Measurements from ENCODE around the gene TTC3. TPM values are rescaled to one million over a fixed set of nuclear protein-coding genes. Genes with fewer than 3 reads are reported as not detected.

The TTC3 gene
- total RNA-seq, 2 donors from 2014 or later = 169 to 201 TPM

GRCh38 chr21:37226041-37226920, 153.2 kb downstream of the TTC3 start:
- Histone ChIP-seq H3K4me1 (replicated peaks) (no peaks in the 10 kb centered on the region), H3K9me3 (no peaks in the 10 kb centered on the region), H3K36me3 (peaks cover 20% of the 10 kb centered on the region in 2 donors), H3K4me3 (no peak overlapping the region), H3K27me3 (replicated peaks; ENCODE audit: insufficient read depth) (no peaks in the 10 kb centered on the region), H3K27ac (no peak overlapping the region)
- TF ChIP-seq POLR2AphosphoS5 (IDR thresholded peaks at IDR 0.05) (no peak), CTCF (IDR thresholded peaks at IDR 0.05) (no peak), POLR2A (IDR thresholded peaks at IDR 0.05) (no peak)
- WGBS = 91% methylated on average over 18 of the region's 18 CpGs
- intact Hi-C loops (cut with DNase I) = no loop called here
- DNase-seq (ENCODE audit: low spot score) = no peak

DNA sequence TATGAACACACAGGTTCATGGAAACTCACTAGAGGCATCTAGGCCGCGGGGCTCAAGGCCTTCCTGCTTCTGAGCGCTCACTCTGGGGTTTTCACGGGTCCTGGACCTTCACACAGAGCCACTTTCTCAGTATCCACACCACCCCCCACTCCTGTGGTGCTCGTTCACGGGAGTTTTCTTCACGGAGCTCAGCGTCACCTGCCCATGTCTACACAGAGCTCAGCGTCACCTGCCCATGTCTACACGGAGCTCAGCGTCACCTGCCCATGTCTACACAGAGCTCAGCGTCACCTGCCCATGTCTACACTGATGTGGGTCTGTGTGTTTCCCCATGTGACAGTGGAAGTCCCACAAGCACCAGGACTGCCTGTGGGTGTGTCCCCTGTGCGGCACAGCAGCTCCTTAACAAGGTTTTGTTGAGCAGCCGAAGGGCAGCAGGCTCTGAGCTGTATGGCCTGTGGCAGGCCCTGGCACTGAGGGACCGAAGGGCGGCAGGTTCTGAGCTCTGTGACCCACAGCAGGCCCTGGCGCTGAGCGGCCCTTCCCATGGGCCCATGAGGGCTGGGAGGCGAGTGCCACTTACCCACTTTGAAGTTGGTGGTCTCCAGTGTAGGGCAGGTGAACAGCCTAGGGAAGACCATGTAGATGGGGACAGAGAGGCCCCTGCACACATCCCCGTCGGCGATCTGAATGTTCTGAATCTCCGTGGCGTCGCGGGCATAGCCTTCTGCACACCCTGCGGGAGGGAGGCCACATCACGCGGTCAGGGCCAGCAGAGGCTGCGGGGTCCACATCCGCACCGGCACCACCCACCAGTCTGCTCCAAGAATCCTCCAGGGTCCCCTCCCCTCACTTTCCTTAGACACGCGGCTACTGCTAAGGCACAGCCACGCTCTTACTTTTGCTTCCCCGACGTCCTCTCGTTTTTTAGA, 154.3 kb downstream of the TTC3 start:
- Histone ChIP-seq H3K4me3 (no peak overlapping the region), H3K27me3 (replicated peaks; ENCODE audit: insufficient read depth) (no peaks in the 10 kb centered on the region), H3K36me3 (peaks cover 20% of the 10 kb centered on the region in 2 donors), H3K9me3 (no peaks in the 10 kb centered on the region), H3K27ac (no peak overlapping the region), H3K4me1 (replicated peaks) (no peaks in the 10 kb centered on the region)
- 97% methylated on average over 37 of the region's 38 CpGs for WGBS
- no peak for TF ChIP-seq POLR2A (IDR thresholded peaks at IDR 0.05)
- TF ChIP-seq CTCF (IDR thresholded peaks at IDR 0.05) = no peak
- TF ChIP-seq POLR2AphosphoS5 (IDR thresholded peaks at IDR 0.05) = no peak
- intact Hi-C loops (cut with DNase I) = no loop called here
- DNase-seq (ENCODE audit: low spot score) = no peak

DNA sequence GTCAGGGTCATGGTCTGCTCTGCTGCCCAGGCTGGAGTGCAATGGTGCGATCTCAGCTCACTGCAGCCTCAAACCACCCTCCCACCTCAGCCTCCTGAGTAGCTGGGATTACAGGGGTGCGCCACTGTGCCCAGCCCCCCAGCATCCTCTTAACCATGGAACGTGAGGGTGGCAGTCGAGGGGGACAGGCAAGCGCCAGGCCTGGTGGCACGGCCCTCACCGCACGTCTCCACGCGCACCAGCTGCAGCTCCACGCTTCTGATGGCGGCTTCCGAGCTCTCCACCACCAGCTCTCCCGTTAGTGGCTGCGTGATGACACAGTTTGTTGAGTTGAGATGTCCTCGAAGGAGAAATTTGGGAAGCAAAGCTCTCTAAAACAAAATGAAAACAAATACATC, 154.9 kb downstream of the TTC3 start:
- DNase-seq (ENCODE audit: low spot score) = no peak
- Histone ChIP-seq H3K36me3 (peaks cover 20% of the 10 kb centered on the region in 2 donors), H3K9me3 (no peaks in the 10 kb centered on the region), H3K27me3 (replicated peaks; ENCODE audit: insufficient read depth) (no peaks in the 10 kb centered on the region), H3K4me3 (no peak overlapping the region), H3K4me1 (replicated peaks) (no peaks in the 10 kb centered on the region), H3K27ac (no peak overlapping the region)
- intact Hi-C loops (cut with DNase I) = no loop called here
- TF ChIP-seq POLR2A (IDR thresholded peaks at IDR 0.05) (no peak), CTCF (IDR thresholded peaks at IDR 0.05) (no peak), POLR2AphosphoS5 (IDR thresholded peaks at IDR 0.05) (no peak)
- 97% methylated on average over 16 of the region's 16 CpGs for WGBS

DNA sequence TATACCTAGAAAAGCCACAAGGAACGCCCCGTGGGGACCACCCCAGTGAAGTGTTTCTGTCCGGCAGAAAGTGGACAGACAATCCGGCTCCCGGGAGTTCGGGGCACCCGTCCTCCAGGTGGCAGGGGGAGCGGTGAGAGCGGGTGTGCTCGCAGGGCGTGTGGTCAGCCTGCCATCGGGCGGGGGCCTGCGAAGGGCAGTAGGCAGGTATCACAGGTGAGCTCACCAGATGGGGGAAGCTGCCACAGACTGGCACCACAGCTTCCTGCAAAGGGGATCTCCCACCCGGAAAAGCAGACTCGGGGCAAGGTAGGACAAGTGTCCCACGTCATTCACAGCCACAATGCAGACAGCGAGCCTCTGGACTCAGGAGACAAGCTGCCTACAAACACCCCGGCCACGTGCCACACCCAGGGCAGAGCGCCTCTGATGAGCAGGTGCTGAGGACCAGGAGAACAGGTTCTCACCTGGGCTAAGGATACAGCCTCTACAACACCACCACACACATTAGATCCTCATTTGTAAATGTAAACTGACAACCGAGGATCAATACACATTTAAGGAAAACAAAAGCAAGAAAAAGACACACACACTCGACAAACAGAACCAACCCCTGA, 157.7 kb downstream of the TTC3 start:
- Histone ChIP-seq H3K36me3 (peaks cover 15 to 18% of the 10 kb centered on the region in 2 donors), H3K4me1 (replicated peaks) (no peaks in the 10 kb centered on the region), H3K27ac (no peak overlapping the region), H3K27me3 (replicated peaks; ENCODE audit: insufficient read depth) (no peaks in the 10 kb centered on the region), H3K9me3 (no peaks in the 10 kb centered on the region), H3K4me3 (no peak overlapping the region)
- WGBS = 87% methylated on average over 23 of the region's 23 CpGs
- intact Hi-C loops (cut with DNase I) = no loop called here
- no peak for TF ChIP-seq POLR2AphosphoS5 (IDR thresholded peaks at IDR 0.05)
- TF ChIP-seq POLR2A (IDR thresholded peaks at IDR 0.05) = no peak
- no peak for DNase-seq (ENCODE audit: low spot score)

GRCh38 chr21:37231249-37231645, 158.2 kb downstream of the TTC3 start:
- Histone ChIP-seq H3K27me3 (replicated peaks; ENCODE audit: insufficient read depth) (no peaks in the 10 kb centered on the region), H3K27ac (no peak overlapping the region), H3K36me3 (peaks cover 14 to 15% of the 10 kb centered on the region in 2 donors), H3K4me3 (no peak overlapping the region), H3K9me3 (no peaks in the 10 kb centered on the region), H3K4me1 (replicated peaks) (no peaks in the 10 kb centered on the region)
- DNase-seq (ENCODE audit: low spot score) = no peak
- WGBS = 84% methylated on average over 12 of the region's 12 CpGs
- intact Hi-C loops (cut with DNase I) = no loop called here
- TF ChIP-seq CTCF (IDR thresholded peaks at IDR 0.05) = no peak
- no peak for TF ChIP-seq POLR2AphosphoS5 (IDR thresholded peaks at IDR 0.05)
- TF ChIP-seq POLR2A (IDR thresholded peaks at IDR 0.05) = no peak

Measured in prostate gland (tissue), 2 donors.